Esophagus squamous epithelium (tissue), 5 donors: ENCODE data around the gene PCCA. TPM values are rescaled to one million over a fixed set of nuclear protein-coding genes. Genes with fewer than 3 reads are reported as not detected.

Experiments used
- DNase-seq: peaks from one replicate; lab custom pipeline; 2025; lab: John Stamatoyannopoulos, UW
- H3K27ac ChIP-seq, 4 donors: fragments of 200-600 bp; sonication (generic); one replicate each; pipeline ENCODE4 v1.5.1; 2016 to 2019; ENCODE audit warnings: mild to moderate bottlenecking in 1 of 4
- H3K27me3 ChIP-seq, 4 donors: fragments of 200-600 bp; sonication (generic); 1 replicate in 3 of 4; 2 replicates in 1 of 4; pipeline versions ENCODE4 v1.5.1 to v1.6.0; 2017 to 2021; ENCODE audit warnings: antibody characterized with exemption in 1 of 4
- H3K36me3 ChIP-seq, 3 donors: fragments of 200-600 bp; sonication (generic); one replicate each; pipeline ENCODE4 v1.5.1; 2016 to 2019
- H3K4me1 ChIP-seq, 3 donors: fragments of 200-600 bp; sonication (generic); one replicate each; pipeline ENCODE4 v1.5.1; 2017 to 2019
- H3K4me3 ChIP-seq, 4 donors: fragments of 200-600 bp; sonication (generic); 1 replicate in 3 of 4; 2 replicates in 1 of 4; pipeline ENCODE4 v1.5.1; 2016 to 2019; ENCODE audit warnings: mild to moderate bottlenecking in 2 of 4, moderate library complexity in 1 of 4
- H3K9me3 ChIP-seq, 3 donors: fragments of 200-600 bp; sonication (generic); one replicate each; pipeline ENCODE4 v1.5.1; 2016 to 2019
- POLR2A ChIP-seq, 4 donors: fragments of 450-650 bp; IDR thresholded peaks; one replicate each; pipeline ENCODE4 v1.6.1; 2017; ENCODE audit warnings: antibody characterized with exemption in 4 of 4, mild to moderate bottlenecking in 4 of 4, moderate library complexity in 3 of 4
- WGBS, 2 donors: methylation state at CpG; one replicate each; pipeline ENCODE4 v1.1.5; 2018; 5-methylcytosine and 5-hydroxymethylcytosine counted together
- intact Hi-C: fragments of 100-400 bp; cut with DNase I; formaldehyde crosslinking; loops from one replicate; pipeline ENCODE4 v1.15.0; 2022
- total RNA-seq, 4 donors: library from RNA; depleted of rRNA; stranded (reverse); fragments of >200 nt; gene quantifications; one replicate each; pipeline ENCODE4 v1.1.0, GENCODE V29; 2016
- TF ChIP-seq, protein P1 (sequence below), 6 experiments: fragments of 450-650 bp in 4 of 6; fragments of 200-600 bp in 2 of 6; sonication (generic) in 2 of 6; IDR thresholded peaks; one replicate each; pipeline ENCODE4 v1.5.1; 2016 to 2019; ENCODE audit warnings: antibody characterized with exemption in 6 of 6, mild to moderate bottlenecking in 4 of 6, moderate library complexity in 4 of 6
- donor health status: DM: yes; HTN: yes; CAD: no.

PCCA gene
- total RNA-seq, 4 donors from 2014 or later = 21.5 to 46.5 (median 30.2) TPM

GRCh38 chr13:100184095-100184494, 95.2 kb downstream of the PCCA start:
- H3K36me3 ChIP-seq = no peaks in the 10 kb centered on the region
- H3K4me3 ChIP-seq = no peak overlapping the region
- no peaks in the 10 kb centered on the region for H3K27me3 ChIP-seq
- no peak for DNase-seq
- H3K9me3 ChIP-seq = no peaks in the 10 kb centered on the region
- TF ChIP-seq, protein P1, sequence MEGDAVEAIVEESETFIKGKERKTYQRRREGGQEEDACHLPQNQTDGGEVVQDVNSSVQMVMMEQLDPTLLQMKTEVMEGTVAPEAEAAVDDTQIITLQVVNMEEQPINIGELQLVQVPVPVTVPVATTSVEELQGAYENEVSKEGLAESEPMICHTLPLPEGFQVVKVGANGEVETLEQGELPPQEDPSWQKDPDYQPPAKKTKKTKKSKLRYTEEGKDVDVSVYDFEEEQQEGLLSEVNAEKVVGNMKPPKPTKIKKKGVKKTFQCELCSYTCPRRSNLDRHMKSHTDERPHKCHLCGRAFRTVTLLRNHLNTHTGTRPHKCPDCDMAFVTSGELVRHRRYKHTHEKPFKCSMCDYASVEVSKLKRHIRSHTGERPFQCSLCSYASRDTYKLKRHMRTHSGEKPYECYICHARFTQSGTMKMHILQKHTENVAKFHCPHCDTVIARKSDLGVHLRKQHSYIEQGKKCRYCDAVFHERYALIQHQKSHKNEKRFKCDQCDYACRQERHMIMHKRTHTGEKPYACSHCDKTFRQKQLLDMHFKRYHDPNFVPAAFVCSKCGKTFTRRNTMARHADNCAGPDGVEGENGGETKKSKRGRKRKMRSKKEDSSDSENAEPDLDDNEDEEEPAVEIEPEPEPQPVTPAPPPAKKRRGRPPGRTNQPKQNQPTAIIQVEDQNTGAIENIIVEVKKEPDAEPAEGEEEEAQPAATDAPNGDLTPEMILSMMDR (IDR thresholded peaks at IDR 0.05) = no peak
- TF ChIP-seq POLR2A (IDR thresholded peaks at IDR 0.05) = no peak
- 69 to 70% methylated on average over 3 of the region's 3 CpGs for WGBS, 2 donors
- intact Hi-C loops = no loop called here
- no peaks in the 10 kb centered on the region for H3K4me1 ChIP-seq
- H3K27ac ChIP-seq = no peak overlapping the region

DNA sequence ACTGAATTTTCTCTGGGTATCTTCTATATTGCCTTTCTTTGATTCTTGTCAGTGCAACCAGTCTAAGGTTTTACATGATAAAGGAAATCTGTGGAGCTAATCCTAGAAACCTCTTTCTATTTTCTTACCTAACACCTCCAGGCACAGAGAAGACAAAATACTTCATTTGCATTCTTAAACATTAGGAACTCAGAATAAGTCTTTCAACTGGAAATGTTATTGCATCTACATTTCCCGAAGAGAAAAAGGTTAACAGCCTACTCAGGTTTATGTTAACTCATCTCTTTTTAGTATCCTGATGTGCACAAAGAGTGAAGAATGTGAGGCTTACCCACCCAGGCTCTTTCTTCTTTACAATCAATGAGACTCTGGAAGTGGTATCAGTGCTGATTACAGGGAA, 106.7 kb downstream of the PCCA start:
- 25 to 29% methylated on average over 1 of the region's 1 CpG for WGBS, 2 donors
- DNase-seq = no peak
- Histone ChIP-seq H3K27ac (no peak overlapping the region), H3K4me3 (no peak overlapping the region), H3K36me3 (peaks cover 0 to 7% (median 0%) of the 10 kb centered on the region in 3 donors), H3K4me1 (no peaks in the 10 kb centered on the region), H3K27me3 (no peaks in the 10 kb centered on the region), H3K9me3 (no peaks in the 10 kb centered on the region)
- intact Hi-C loops = no loop called here
- TF ChIP-seq, protein P1 (IDR thresholded peaks at IDR 0.05) = no peak
- TF ChIP-seq POLR2A (IDR thresholded peaks at IDR 0.05) = no peak

DNA sequence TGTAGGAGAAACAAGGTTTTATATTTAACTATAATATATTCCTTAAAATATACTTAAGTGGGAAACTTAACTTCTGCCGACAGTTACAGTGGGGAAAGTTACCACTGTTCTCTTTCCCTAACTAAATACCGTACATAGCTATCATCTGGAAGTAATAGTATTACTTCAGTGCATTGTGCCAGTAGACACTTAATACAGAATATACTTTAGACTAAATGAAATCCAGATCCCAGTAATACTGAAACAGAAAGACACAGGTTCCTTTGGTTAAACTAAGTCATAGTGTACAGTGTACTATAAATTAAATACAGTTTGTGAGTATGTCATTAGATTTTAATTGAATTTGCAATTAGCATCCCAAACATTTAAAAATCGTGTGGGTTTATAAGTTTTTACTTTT, 107.5 kb downstream of the PCCA start:
- Histone ChIP-seq H3K27me3 (no peaks in the 10 kb centered on the region), H3K27ac (no peak overlapping the region), H3K36me3 (peaks cover 0 to 7% (median 0%) of the 10 kb centered on the region in 3 donors), H3K4me1 (no peaks in the 10 kb centered on the region), H3K9me3 (no peaks in the 10 kb centered on the region), H3K4me3 (no peak overlapping the region)
- no peak for DNase-seq
- no peak for TF ChIP-seq POLR2A (IDR thresholded peaks at IDR 0.05)
- TF ChIP-seq, protein P1 (IDR thresholded peaks at IDR 0.05) = no peak
- WGBS, 2 donors = 88 to 92% methylated on average over 3 of the region's 3 CpGs
- intact Hi-C loops = no loop called here

- intact Hi-C loops = no loop called here
- 100% methylated on average over 1 of the region's 1 CpG for WGBS, 2 donors
- peaks cover 0 to 7% (median 0%) of the 10 kb centered on the region in 3 donors for H3K36me3 ChIP-seq
These were observed 108.2 kb downstream of the PCCA start for GRCh38 chr13:100197116-100197515.

DNA sequence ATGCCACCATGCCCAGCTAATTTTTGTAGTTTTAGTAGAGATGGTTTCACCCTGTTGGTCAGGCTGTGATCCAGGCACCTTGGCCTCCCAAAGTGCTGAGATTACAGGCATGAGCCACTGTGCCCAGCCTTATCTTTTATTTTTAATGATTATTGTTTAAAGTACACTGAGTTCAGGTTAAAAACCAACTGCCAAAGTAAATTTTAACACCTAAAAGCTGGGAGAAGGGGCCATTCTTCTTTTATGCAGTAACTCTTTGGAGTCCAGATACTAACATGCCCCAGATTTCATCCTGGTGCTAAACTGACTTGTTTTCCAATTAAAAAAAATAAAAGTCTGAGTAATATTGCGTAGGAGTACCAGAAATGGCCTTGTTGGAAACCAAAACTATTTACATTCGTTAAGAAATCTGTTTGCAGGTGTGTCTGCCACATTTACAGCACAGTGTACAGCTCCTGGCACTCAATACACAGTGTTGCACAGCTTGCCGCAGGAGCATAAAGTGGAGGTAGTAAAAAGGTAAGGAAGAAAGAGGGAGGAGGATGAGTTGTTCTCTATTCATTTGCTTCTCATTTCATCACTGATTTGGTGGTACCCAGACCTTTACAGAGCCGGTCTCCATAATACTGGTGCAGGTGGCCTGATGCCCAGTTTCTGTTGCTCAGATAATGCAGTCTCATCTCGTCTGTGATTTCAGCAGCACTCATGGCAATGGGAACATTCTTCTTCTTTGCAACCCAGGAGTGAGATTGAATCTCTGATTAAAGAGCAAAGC, 108.9 kb downstream of the PCCA start:
- TF ChIP-seq, protein P1 (IDR thresholded peaks at IDR 0.05) = no peak
- TF ChIP-seq POLR2A (IDR thresholded peaks at IDR 0.05) = no peak
- Histone ChIP-seq H3K4me1 (no peaks in the 10 kb centered on the region), H3K9me3 (no peaks in the 10 kb centered on the region), H3K36me3 (peaks cover 0 to 7% (median 0%) of the 10 kb centered on the region in 3 donors), H3K4me3 (no peak overlapping the region), H3K27ac (no peak overlapping the region), H3K27me3 (no peaks in the 10 kb centered on the region)
- intact Hi-C loops = no loop called here
- 37 to 61% methylated on average over 5 of the region's 5 CpGs for WGBS, 2 donors
- no peak for DNase-seq

More at GRCh38 chr13:100197116-100197515, 108.2 kb downstream of the PCCA start:
- Histone ChIP-seq H3K4me1 (no peaks in the 10 kb centered on the region), H3K27ac (no peak overlapping the region), H3K9me3 (no peaks in the 10 kb centered on the region), H3K4me3 (no peak overlapping the region), H3K27me3 (no peaks in the 10 kb centered on the region)
- DNase-seq = no peak
- TF ChIP-seq, protein P1 (IDR thresholded peaks at IDR 0.05) = no peak
- no peak for TF ChIP-seq POLR2A (IDR thresholded peaks at IDR 0.05)
